Measurements from ENCODE around the gene BAIAP2L1. TPM values are rescaled to one million over a fixed set of nuclear protein-coding genes. Genes with fewer than 3 reads are reported as not detected.

BAIAP2L1 gene
- total RNA-seq, 2 donors from 2014 or later = 63.9 to 66.2 TPM

DNA sequence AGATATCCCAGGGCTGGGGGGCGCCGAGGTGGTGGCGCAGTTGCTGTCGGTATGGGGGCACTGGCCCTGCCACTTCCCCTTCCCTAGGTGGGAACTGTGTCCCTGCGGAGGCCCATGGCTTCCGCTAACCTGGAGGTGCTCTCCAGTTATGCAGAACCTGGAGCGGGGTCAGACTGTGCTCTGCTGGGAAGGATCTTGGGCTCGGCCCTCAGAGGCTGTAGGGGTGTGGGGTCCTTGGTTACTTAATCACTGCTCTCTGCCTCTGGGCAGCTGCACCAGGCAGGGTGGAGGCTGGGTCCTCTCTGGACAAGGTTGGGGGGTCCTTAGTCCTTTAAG lies 117.0 kb downstream of the BAIAP2L1 start:
- DNase-seq = no peak
- no peaks in the 10 kb centered on the region for H3K27me3 ChIP-seq
- no peaks in the 10 kb centered on the region for H3K9me3 ChIP-seq
- H3K4me1 ChIP-seq = peaks cover 44% of the 10 kb centered on the region
- peak overlapping the region; percentile 64 to 99 for H3K9ac ChIP-seq (ENCODE audit: low read depth in 2 of 2, low read length in 2 of 2)
- peak overlapping the region; percentile 66 for H3K4me3 ChIP-seq
- TF ChIP-seq CTCF (IDR thresholded peaks at IDR 0.05) = no peak
- H3K36me3 ChIP-seq = no peaks in the 10 kb centered on the region
- H3K27ac ChIP-seq = peak overlapping the region; percentile 91
- intact Hi-C loops (cut with DNase I) = no loop called here

GRCh38 chr7:98283127-98283886 lies 117.6 kb downstream of the BAIAP2L1 start:
- H3K36me3 ChIP-seq = no peaks in the 10 kb centered on the region
- intact Hi-C loops (cut with DNase I) = no loop called here
- peaks cover 43% of the 10 kb centered on the region for H3K4me1 ChIP-seq
- H3K9me3 ChIP-seq = no peaks in the 10 kb centered on the region
- DNase-seq = peak; percentile 79
- no peak for TF ChIP-seq CTCF (IDR thresholded peaks at IDR 0.05)
- H3K4me3 ChIP-seq = peak overlapping the region; percentile 66
- peak overlapping the region; percentile 79 to 99 for H3K9ac ChIP-seq (ENCODE audit: low read depth in 2 of 2, low read length in 2 of 2)
- no peaks in the 10 kb centered on the region for H3K27me3 ChIP-seq
- H3K27ac ChIP-seq = peak overlapping the region; percentile 91

- intact Hi-C loops (cut with DNase I) = no loop called here
- Histone ChIP-seq H3K27ac (peak overlapping the region; percentile 91), H3K4me1 (peaks cover 37% of the 10 kb centered on the region), H3K36me3 (no peaks in the 10 kb centered on the region), H3K9ac (ENCODE audit: low read depth in 2 of 2, low read length in 2 of 2) (peak overlapping the region; percentile 79 to 99), H3K27me3 (no peaks in the 10 kb centered on the region), H3K9me3 (no peaks in the 10 kb centered on the region), H3K4me3 (peak overlapping the region; percentile 66)
- TF ChIP-seq CTCF (IDR thresholded peaks at IDR 0.05) = no peak
- DNase-seq = no peak
Measured at GRCh38 chr7:98282703-98283102, 118.2 kb downstream of the BAIAP2L1 start.

DNA sequence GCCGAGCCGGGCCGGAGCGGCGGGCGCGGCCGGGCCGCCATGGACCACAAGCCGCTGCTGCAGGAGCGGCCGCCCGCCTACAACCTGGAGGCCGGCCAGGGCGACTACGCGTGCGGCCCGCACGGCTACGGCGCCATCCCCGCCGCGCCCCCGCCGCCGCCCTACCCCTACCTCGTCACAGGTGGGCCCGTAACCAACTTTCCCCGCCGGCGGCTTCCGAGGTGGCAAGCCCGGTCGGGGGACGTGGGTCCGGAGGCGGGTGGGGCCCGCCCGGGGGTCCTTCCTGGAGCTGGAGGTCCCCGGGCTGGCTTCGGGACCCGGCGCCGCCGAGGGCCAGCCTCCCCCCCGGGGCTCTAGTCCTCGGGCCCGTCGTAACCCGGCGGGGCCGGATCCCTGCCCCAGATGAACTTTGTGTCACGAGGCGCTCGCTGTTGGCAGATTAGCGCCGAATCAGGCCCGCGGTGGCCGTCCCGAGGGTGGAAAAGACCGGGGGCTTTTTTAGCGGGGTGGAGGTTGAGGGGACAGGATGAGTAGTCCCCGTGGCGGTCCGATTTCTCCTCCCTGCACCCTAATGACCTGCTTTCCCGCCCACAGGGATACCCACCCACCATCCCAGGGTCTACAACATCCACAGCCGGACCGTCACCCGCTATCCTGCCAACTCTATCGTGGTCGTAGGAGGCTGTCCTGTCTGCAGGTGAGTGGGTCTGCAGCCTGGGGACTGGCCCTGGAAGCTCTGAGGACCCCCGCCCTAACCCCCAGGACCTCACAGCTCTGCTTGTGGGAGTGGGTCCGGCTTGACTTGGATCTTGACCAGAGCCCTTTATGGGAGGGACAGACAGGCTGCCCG lies 118.9 kb downstream of the BAIAP2L1 start:
- no peaks in the 10 kb centered on the region for H3K36me3 ChIP-seq
- intact Hi-C loops (cut with DNase I) = no loop called here
- H3K4me1 ChIP-seq = peaks cover 30% of the 10 kb centered on the region
- DNase-seq = peak; percentile 61
- H3K9me3 ChIP-seq = no peaks in the 10 kb centered on the region
- peak overlapping the region; percentile 66 for H3K4me3 ChIP-seq
- no peaks in the 10 kb centered on the region for H3K27me3 ChIP-seq
- H3K27ac ChIP-seq = peak overlapping the region; percentile 91
- no peak for TF ChIP-seq CTCF (IDR thresholded peaks at IDR 0.05)
- H3K9ac ChIP-seq (ENCODE audit: low read depth in 2 of 2, low read length in 2 of 2) = peak overlapping the region; percentile 79 to 99

GRCh38 chr7:98280791-98281756 lies 119.8 kb downstream of the BAIAP2L1 start, which contains the start of gene BRI3:
Gene BRI3 (plus strand): TSS chr7:98281686. CDS start chr7:98281796, 110 bp downstream.
- DNase-seq = peak; percentile 95
- peaks cover 21% of the 10 kb centered on the region for H3K4me1 ChIP-seq
- peak within 1 kb of the TSS; percentile 91 for H3K27ac ChIP-seq
- H3K36me3 ChIP-seq = no peaks in the 10 kb centered on the region
- H3K4me3 ChIP-seq = peak within 1 kb of the TSS; percentile 66
- peak; percentile 24 for TF ChIP-seq CTCF (IDR thresholded peaks at IDR 0.05)
- H3K9me3 ChIP-seq = no peaks in the 10 kb centered on the region
- H3K27me3 ChIP-seq = no peaks in the 10 kb centered on the region
- H3K9ac ChIP-seq (ENCODE audit: low read depth in 2 of 2, low read length in 2 of 2) = peak within 1 kb of the TSS; percentile 79 to 99
- intact Hi-C loops (cut with DNase I) = no loop called here
